Panc1 (cell line): ENCODE results near the gene ASTE1. TPM values are rescaled to one million over a fixed set of nuclear protein-coding genes. Genes with fewer than 3 reads are reported as not detected.

Source experiments
- ATAC-seq: fragments of 200-7000 bp; cut with Tn5 transposase; 2 replicates; pipeline ENCODE4 v1.9.1; 2020; ENCODE audit warnings: mild to moderate bottlenecking, moderate library complexity
- BruUV-seq: library from RNA; stranded (reverse); fragments of 400-500 nt; replicated peaks from 2 replicates; lab custom pipeline; 2021; lab: Mats Ljungman, UMichigan
- CTCF ChIA-PET: fragments of 300-600 bp; sonication (Branson Sonifier 250); formaldehyde crosslinking; loops from one replicate; lab custom pipeline; 2022; ENCODE audit warnings: antibody characterized with exemption; lab: Charles Lee
- POLR2A ChIA-PET: fragments of 300-600 bp; sonication (Branson Sonifier 250); formaldehyde crosslinking; loops from one replicate; lab custom pipeline; 2022; ENCODE audit warnings: antibody characterized with exemption; lab: Charles Lee
- DNase-seq: peaks from one replicate; pipeline ENCODE4 v3.0.0-alpha.2; 2010; ENCODE audit warnings: low read depth, low spot score
- H3K27ac ChIP-seq: 2 replicates; pipeline ENCODE4 v1.5.1; 2011; ENCODE audit warnings: mild to moderate bottlenecking, low read length, inconsistent platforms
- H3K27me3 ChIP-seq: fragments of 200-500 bp; sonication (Bioruptor generic); 2 replicates; pipeline ENCODE4 v1.6.0; 2014; ENCODE audit warnings: low read length, inconsistent platforms; ENCODE audit not compliant: control insufficient read depth, insufficient read depth
- H3K36me3 ChIP-seq: fragments of 200-500 bp; sonication (Bioruptor generic); 2 replicates; pipeline ENCODE4 v1.5.1; 2014; ENCODE audit warnings: inconsistent platforms, mild to moderate bottlenecking, low read length, moderate library complexity; ENCODE audit not compliant: control insufficient read depth, insufficient read depth
- H3K4me1 ChIP-seq: 2 replicates; pipeline ENCODE4 v1.5.1; 2011; ENCODE audit warnings: inconsistent platforms, mild to moderate bottlenecking, low read length, moderate library complexity; ENCODE audit not compliant: control insufficient read depth, insufficient read depth
- H3K4me3 ChIP-seq, 2 experiments: 2 replicates each; pipeline ENCODE4 v1.5.1; 2011 to 2012; ENCODE audit warnings: low read depth in 2 of 2, low read length in 2 of 2, mild to moderate bottlenecking in 2 of 2, inconsistent platforms in 1 of 2, moderate library complexity in 1 of 2
- H3K9me3 ChIP-seq: fragments of 200-500 bp; sonication (Bioruptor generic); 2 replicates; pipeline ENCODE4 v1.5.1; 2014; ENCODE audit warnings: low read depth, mild to moderate bottlenecking, inconsistent platforms, low read length, moderate library complexity; ENCODE audit not compliant: control insufficient read depth, insufficient read depth
- POLR2AphosphoS5 ChIP-seq: IDR thresholded peaks from 2 replicates; pipeline ENCODE4 v1.6.1; 2012; ENCODE audit warnings: mild to moderate bottlenecking, low read depth, low read length, moderate library complexity
- REST ChIP-seq, 2 experiments: IDR thresholded peaks; 2 replicates each; pipeline ENCODE4 v1.6.1; 2011 to 2012; ENCODE audit warnings: low read depth in 2 of 2, control low read depth in 1 of 2, low read length in 1 of 2, mild to moderate bottlenecking in 1 of 2, moderate library complexity in 1 of 2; ENCODE audit not compliant: insufficient read depth in 1 of 2
- SIN3A ChIP-seq: IDR thresholded peaks from 2 replicates; pipeline ENCODE4 v1.6.1; 2012; ENCODE audit warnings: low read depth, mild to moderate bottlenecking, low read length, moderate library complexity, borderline replicate concordance; ENCODE audit not compliant: insufficient read depth
- TCF7L2 ChIP-seq: IDR thresholded peaks from 2 replicates; pipeline ENCODE4 v1.6.1; 2011; ENCODE audit warnings: mild to moderate bottlenecking, low read depth, low read length, inconsistent platforms
- in situ Hi-C: cut with HindIII; loops from 2 replicates; pipeline ENCODE4 v1.10.0; 2016; ENCODE audit warnings: low sequenced_read_pairs, low pct_unique_long_range_greater_than_20kb
- intact Hi-C: fragments of 100-400 bp; cut with micrococcal nuclease; formaldehyde crosslinking; loops from one replicate; pipeline ENCODE4 v1.10.0; 2022; ENCODE audit not compliant: unreplicated experiment
- total RNA-seq: library from RNA; stranded (reverse); gene quantifications from one replicate; pipeline ENCODE4 v1.2.1, GENCODE V29; 2021; ENCODE audit not compliant: unreplicated experiment
- TF ChIP-seq, protein P1 (sequence below): fragments of 450-650 bp; IDR thresholded peaks from 2 replicates; pipeline ENCODE4 v1.5.1; 2017; ENCODE audit warnings: mild to moderate bottlenecking

ASTE1 gene
- total RNA-seq, 1 experiment from 2014 or later: 7.4 TPM

DNA sequence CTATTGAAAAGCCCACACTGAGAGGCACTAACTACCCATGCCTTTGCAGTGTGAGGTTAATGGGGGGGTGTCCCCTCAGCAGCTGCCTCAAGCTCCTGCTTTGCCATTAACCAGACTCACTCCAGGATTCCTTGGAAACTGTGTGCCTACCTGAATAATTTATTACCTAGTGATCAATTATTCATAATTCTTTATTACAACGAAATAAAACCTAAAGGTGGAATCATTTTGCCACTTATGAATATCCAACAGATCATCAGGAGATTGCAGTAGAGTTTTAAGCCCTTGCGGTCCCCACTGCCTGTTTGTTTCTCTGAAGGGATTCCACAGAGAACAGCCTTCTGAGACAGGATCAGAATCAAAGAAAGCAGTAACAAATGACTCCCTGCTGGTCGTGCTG is 23.4 kb upstream of the ASTE1 start:
- no TSS peak for BruUV-seq
- ATAC-seq (no peak), DNase-seq (no peak)
- H3K36me3 ChIP-seq: no peaks in the 10 kb centered on the region
- no peak overlapping the region for H3K27ac ChIP-seq
- H3K27me3 ChIP-seq: no peaks in the 10 kb centered on the region
- ChIA-PET CTCF (no interaction called here), POLR2A (no interaction called here)
- H3K9me3 ChIP-seq: no peaks in the 10 kb centered on the region
- in situ Hi-C loops: no loop called here
- no peaks in the 10 kb centered on the region for H3K4me1 ChIP-seq
- no peak overlapping the region for H3K4me3 ChIP-seq
- intact Hi-C loops: loop anchor here (5.0 kb wide), 1 partner anchor 977 kb away; no protein-coding TSS in a partner anchor
- TF ChIP-seq, protein P1, sequence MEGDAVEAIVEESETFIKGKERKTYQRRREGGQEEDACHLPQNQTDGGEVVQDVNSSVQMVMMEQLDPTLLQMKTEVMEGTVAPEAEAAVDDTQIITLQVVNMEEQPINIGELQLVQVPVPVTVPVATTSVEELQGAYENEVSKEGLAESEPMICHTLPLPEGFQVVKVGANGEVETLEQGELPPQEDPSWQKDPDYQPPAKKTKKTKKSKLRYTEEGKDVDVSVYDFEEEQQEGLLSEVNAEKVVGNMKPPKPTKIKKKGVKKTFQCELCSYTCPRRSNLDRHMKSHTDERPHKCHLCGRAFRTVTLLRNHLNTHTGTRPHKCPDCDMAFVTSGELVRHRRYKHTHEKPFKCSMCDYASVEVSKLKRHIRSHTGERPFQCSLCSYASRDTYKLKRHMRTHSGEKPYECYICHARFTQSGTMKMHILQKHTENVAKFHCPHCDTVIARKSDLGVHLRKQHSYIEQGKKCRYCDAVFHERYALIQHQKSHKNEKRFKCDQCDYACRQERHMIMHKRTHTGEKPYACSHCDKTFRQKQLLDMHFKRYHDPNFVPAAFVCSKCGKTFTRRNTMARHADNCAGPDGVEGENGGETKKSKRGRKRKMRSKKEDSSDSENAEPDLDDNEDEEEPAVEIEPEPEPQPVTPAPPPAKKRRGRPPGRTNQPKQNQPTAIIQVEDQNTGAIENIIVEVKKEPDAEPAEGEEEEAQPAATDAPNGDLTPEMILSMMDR: no peak
- no peak for TF ChIP-seq SIN3A
- TF ChIP-seq REST (IDR thresholded peaks at IDR 0.05; ENCODE audit: insufficient read depth in 1 of 2, low read depth in 2 of 2, low read length in 1 of 2): no peak
- TF ChIP-seq POLR2AphosphoS5: no peak
- no peak for TF ChIP-seq TCF7L2

DNA sequence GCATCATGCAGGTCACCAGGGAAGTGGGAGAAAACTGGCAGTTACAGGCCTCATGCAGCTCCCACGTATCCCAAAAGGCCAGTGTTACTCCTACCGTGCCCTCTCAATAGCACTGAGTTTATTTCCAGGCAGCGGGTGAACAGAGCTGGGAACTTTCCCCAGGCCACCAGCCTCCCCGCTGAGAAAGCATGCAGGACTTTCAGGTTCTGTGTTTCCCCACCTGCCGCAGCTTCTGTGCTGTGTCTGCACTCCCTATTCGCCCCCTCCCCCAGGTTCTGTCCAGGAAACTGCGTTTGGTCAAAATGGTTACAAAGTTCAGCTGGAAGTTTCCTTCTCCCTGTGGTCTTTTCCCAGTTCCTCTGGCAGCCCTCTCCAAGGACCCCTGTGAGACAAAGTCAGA is 21.4 kb upstream of the ASTE1 start:
- Histone ChIP-seq H3K27me3 (no peaks in the 10 kb centered on the region), H3K36me3 (no peaks in the 10 kb centered on the region), H3K4me1 (no peaks in the 10 kb centered on the region), H3K4me3 (no peak overlapping the region), H3K9me3 (no peaks in the 10 kb centered on the region), H3K27ac (no peak overlapping the region)
- DNase-seq: no peak
- in situ Hi-C loops: no loop called here
- ChIA-PET POLR2A (interaction anchor here (0.5 to 0.6 kb wide), 2 partner anchors 303 to 1859 kb away, joined by 3 to 4 read pairs; no protein-coding TSS in a partner anchor), CTCF (no interaction called here)
- ATAC-seq: no peak
- TF ChIP-seq POLR2AphosphoS5 (no peak), REST (IDR thresholded peaks at IDR 0.05; ENCODE audit: insufficient read depth in 1 of 2, low read depth in 2 of 2, low read length in 1 of 2) (no peak), TCF7L2 (no peak), SIN3A (no peak)
- TF ChIP-seq, protein P1: no peak
- BruUV-seq: no TSS peak
- intact Hi-C loops: no loop called here
